Trophoblast cell (in vitro differentiated cells and primary cell): ENCODE data around the gene FCHO1.

Source experiments
- DNase-seq, 2 donors: peaks; one replicate each; pipeline ENCODE4 v3.0.0-alpha.2; 2016
- H2AFZ ChIP-seq: 2 replicates; pipeline ENCODE4 v1.6.1; 2013; ENCODE audit warnings: low read length, moderate library complexity, mild to moderate bottlenecking; ENCODE audit not compliant: insufficient read depth, poor library complexity
- H2AK5ac ChIP-seq: 2 replicates; pipeline ENCODE4 v1.6.1; 2013; ENCODE audit warnings: mild to moderate bottlenecking, low read length
- H2BK120ac ChIP-seq: 2 replicates; pipeline ENCODE4 v1.6.1; 2013; ENCODE audit warnings: low read length, mild to moderate bottlenecking, moderate library complexity; ENCODE audit not compliant: insufficient read depth, poor library complexity
- H2BK12ac ChIP-seq: 2 replicates; pipeline ENCODE4 v1.6.1; 2013; ENCODE audit warnings: mild to moderate bottlenecking, low read length, moderate library complexity
- H2BK5ac ChIP-seq: 2 replicates; pipeline ENCODE4 v1.6.1; 2013; ENCODE audit warnings: low read length, low read depth, moderate library complexity, mild to moderate bottlenecking; ENCODE audit not compliant: poor library complexity
- H3K14ac ChIP-seq: 2 replicates; pipeline ENCODE4 v1.6.1; 2013; ENCODE audit warnings: mild to moderate bottlenecking, low read length
- H3K18ac ChIP-seq: 2 replicates; pipeline ENCODE4 v1.6.1; 2013; ENCODE audit warnings: mild to moderate bottlenecking, low read length
- H3K23ac ChIP-seq: 2 replicates; pipeline ENCODE4 v1.6.1; 2013; ENCODE audit warnings: low read length
- H3K27ac ChIP-seq: 2 replicates; pipeline ENCODE4 v1.5.1; 2013; ENCODE audit warnings: low read depth, mild to moderate bottlenecking, inconsistent platforms, low read length, moderate library complexity
- H3K27me3 ChIP-seq: 2 replicates; pipeline ENCODE4 v1.6.1; 2013; ENCODE audit warnings: inconsistent platforms, mild to moderate bottlenecking, low read length, moderate library complexity; ENCODE audit not compliant: insufficient read depth
- H3K36me3 ChIP-seq, 2 experiments: 1 replicate in 1 of 2; 2 replicates in 1 of 2; pipeline ENCODE4 v1.6.1; 2013; ENCODE audit warnings: low read length in 2 of 2, mild to moderate bottlenecking in 2 of 2, moderate library complexity in 1 of 2; ENCODE audit not compliant: insufficient read depth in 2 of 2, control insufficient read depth in 1 of 2
- H3K4ac ChIP-seq: 2 replicates; pipeline ENCODE4 v1.6.1; 2013; ENCODE audit warnings: low read depth, mild to moderate bottlenecking, low read length, moderate library complexity
- H3K4me1 ChIP-seq, 2 experiments: 1 replicate in 1 of 2; 2 replicates in 1 of 2; pipeline ENCODE4 v1.6.1; 2013; ENCODE audit warnings: low read length in 2 of 2, mild to moderate bottlenecking in 2 of 2, moderate library complexity in 1 of 2; ENCODE audit not compliant: insufficient read depth in 2 of 2, control insufficient read depth in 1 of 2
- H3K4me2 ChIP-seq: 2 replicates; pipeline ENCODE4 v1.6.1; 2013; ENCODE audit warnings: inconsistent platforms, mild to moderate bottlenecking, low read length, moderate library complexity
- H3K4me3 ChIP-seq: 2 replicates; pipeline ENCODE4 v1.5.1; 2013; ENCODE audit warnings: mild to moderate bottlenecking, low read depth, low read length, inconsistent platforms
- H3K79me1 ChIP-seq: one replicate; pipeline ENCODE4 v1.6.1; 2013; ENCODE audit warnings: low read length
- H3K79me2 ChIP-seq: 2 replicates; pipeline ENCODE4 v1.6.1; 2013; ENCODE audit warnings: low read length, mild to moderate bottlenecking; ENCODE audit not compliant: control insufficient read depth, insufficient read depth, poor library complexity
- H3K9ac ChIP-seq: 2 replicates; pipeline ENCODE4 v1.6.1; 2013; ENCODE audit warnings: mild to moderate bottlenecking, low read length
- H3K9me3 ChIP-seq: 2 replicates; pipeline ENCODE4 v1.6.1; 2013; ENCODE audit warnings: low read depth, mild to moderate bottlenecking, control low read depth, inconsistent platforms, low read length; ENCODE audit not compliant: insufficient read depth
- H4K12ac ChIP-seq: 2 replicates; pipeline ENCODE4 v1.6.1; 2013; ENCODE audit warnings: low read depth, mild to moderate bottlenecking, low read length, moderate library complexity
- H4K8ac ChIP-seq: 2 replicates; pipeline ENCODE4 v1.6.1; 2013; ENCODE audit warnings: low read depth, mild to moderate bottlenecking, low read length, moderate library complexity
- H4K91ac ChIP-seq: one replicate; pipeline ENCODE4 v1.6.1; 2013; ENCODE audit warnings: low read depth, mild to moderate bottlenecking, low read length, moderate library complexity
- WGBS: extraction: QIAGEN DNeasy Blood & Tissue Kit; methylation state at CpG from one replicate; pipeline ENCODE4 v1.1.7; 2013; ENCODE audit warnings: missing lambda C conversion rate; ENCODE audit not compliant: insufficient read length, insufficient coverage; ENCODE audit errors: extremely low coverage; 5-methylcytosine and 5-hydroxymethylcytosine counted together

The FCHO1 gene

GRCh38 chr19:17747205-17748098, 3.8 kb upstream of the FCHO1 start:
- Histone ChIP-seq H3K9me3 (peaks cover 4% of the 10 kb centered on the region), H3K4ac (no peak overlapping the region), H3K14ac (no peak overlapping the region)

GRCh38 chr19:17748884-17749638, 2.2 kb upstream of the FCHO1 start:
- no peak overlapping the region for H2BK5ac ChIP-seq
- H3K4me1 ChIP-seq: peaks cover 5 to 6% of the 10 kb centered on the region in 2 experiments
- no CpG with 5 or more reads among the region's 6 CpGs for WGBS
- H2BK120ac ChIP-seq: no peak overlapping the region
- H3K36me3 ChIP-seq: no peaks in the 10 kb centered on the region
- H3K4ac ChIP-seq: no peak overlapping the region
- no peak overlapping the region for H3K27ac ChIP-seq
- no peak overlapping the region for H4K91ac ChIP-seq
- no peaks in the 10 kb centered on the region for H3K79me1 ChIP-seq
- peaks cover 4% of the 10 kb centered on the region for H3K9me3 ChIP-seq
- no peak overlapping the region for H3K18ac ChIP-seq
- H4K8ac ChIP-seq: no peak overlapping the region
- no peak overlapping the region for H3K9ac ChIP-seq
- no peak overlapping the region for H2BK12ac ChIP-seq
- H3K27me3 ChIP-seq: no peaks in the 10 kb centered on the region
- no peak overlapping the region for H3K23ac ChIP-seq
- no peaks in the 10 kb centered on the region for H3K79me2 ChIP-seq
- H4K12ac ChIP-seq: no peak overlapping the region
- no peak overlapping the region for H3K4me2 ChIP-seq
- H3K4me3 ChIP-seq: no peak overlapping the region
- no peak overlapping the region for H2AK5ac ChIP-seq
- no peak for DNase-seq
- no peak overlapping the region for H2AFZ ChIP-seq
- no peak overlapping the region for H3K14ac ChIP-seq

More at GRCh38 chr19:17747205-17748098, 3.8 kb upstream of the FCHO1 start:
- Histone ChIP-seq H3K27me3 (no peaks in the 10 kb centered on the region), H2BK12ac (no peak overlapping the region), H3K27ac (no peak overlapping the region), H3K18ac (no peak overlapping the region), H2AFZ (peak overlapping the region; percentile 61), H3K4me1 (peaks cover 5 to 6% of the 10 kb centered on the region in 2 experiments), H2BK120ac (no peak overlapping the region), H3K79me2 (no peaks in the 10 kb centered on the region), H3K36me3 (no peaks in the 10 kb centered on the region), H3K4me2 (peak overlapping the region; percentile 81), H4K8ac (peak overlapping the region; percentile 32), H3K23ac (no peak overlapping the region), H3K79me1 (no peaks in the 10 kb centered on the region), H2BK5ac (no peak overlapping the region), H4K12ac (peak overlapping the region; percentile 50), H3K4me3 (peak overlapping the region; percentile 62), H2AK5ac (no peak overlapping the region), H3K9ac (no peak overlapping the region), H4K91ac (no peak overlapping the region)
- no CpG with 5 or more reads among the region's 75 CpGs for WGBS
- DNase-seq: peak; percentile 96 to 97

GRCh38 chr19:17749912-17750317, 1.4 kb upstream of the FCHO1 start:
- WGBS: no CpG with 5 or more reads among the region's 8 CpGs
- H4K91ac ChIP-seq: no peak overlapping the region

GRCh38 chr19:17751912-17752273, 616 bp downstream of the FCHO1 start:
- Histone ChIP-seq H4K12ac (no peak overlapping the region), H3K27me3 (no peaks in the 10 kb centered on the region), H3K4me2 (no peak overlapping the region), H3K14ac (no peak overlapping the region), H3K18ac (no peak overlapping the region), H3K4ac (no peak overlapping the region), H3K4me1 (peaks cover 5 to 6% of the 10 kb centered on the region in 2 experiments), H3K9ac (no peak overlapping the region), H4K8ac (no peak overlapping the region), H4K91ac (no peak overlapping the region), H3K9me3 (peaks cover 4% of the 10 kb centered on the region), H3K79me2 (no peaks in the 10 kb centered on the region), H2AFZ (no peak overlapping the region), H3K79me1 (no peaks in the 10 kb centered on the region), H2BK12ac (no peak overlapping the region), H2BK120ac (no peak overlapping the region), H3K4me3 (no peak overlapping the region), H3K23ac (no peak overlapping the region), H2BK5ac (no peak overlapping the region), H3K36me3 (no peaks in the 10 kb centered on the region), H2AK5ac (no peak overlapping the region), H3K27ac (no peak overlapping the region)
- no CpG with 5 or more reads among the region's 2 CpGs for WGBS
- no peak for DNase-seq

More at GRCh38 chr19:17749912-17750317, 1.4 kb upstream of the FCHO1 start:
- Histone ChIP-seq H2BK12ac (no peak overlapping the region), H4K12ac (no peak overlapping the region), H2BK5ac (no peak overlapping the region), H3K4ac (no peak overlapping the region), H2AFZ (no peak overlapping the region), H4K8ac (no peak overlapping the region), H3K27ac (no peak overlapping the region), H3K9ac (no peak overlapping the region), H3K4me2 (no peak overlapping the region), H3K79me2 (no peaks in the 10 kb centered on the region), H3K23ac (no peak overlapping the region), H3K27me3 (no peaks in the 10 kb centered on the region), H3K4me1 (peaks cover 5 to 6% of the 10 kb centered on the region in 2 experiments), H3K36me3 (no peaks in the 10 kb centered on the region), H3K18ac (no peak overlapping the region), H2AK5ac (no peak overlapping the region), H3K4me3 (no peak overlapping the region), H2BK120ac (no peak overlapping the region), H3K14ac (no peak overlapping the region), H3K79me1 (no peaks in the 10 kb centered on the region), H3K9me3 (peaks cover 4% of the 10 kb centered on the region)
- DNase-seq: no peak
